GM06990 (cell line): ENCODE measurements around the gene MBNL2.

Experiments
- DNase-seq: peaks from one replicate; pipeline ENCODE4 v3.0.0-alpha.2; 2011; ENCODE audit not compliant: insufficient read length; ENCODE audit errors: extremely low read depth
- H3K27me3 ChIP-seq: replicated peaks from 2 replicates; pipeline ENCODE4 v1.6.0; 2011; ENCODE audit warnings: low read length; ENCODE audit not compliant: control insufficient read depth, insufficient read depth
- H3K36me3 ChIP-seq: 2 replicates; pipeline ENCODE4 v1.5.1; 2011; ENCODE audit warnings: low read length; ENCODE audit not compliant: control insufficient read depth, insufficient read depth
- H3K4me3 ChIP-seq: replicated peaks from 2 replicates; pipeline ENCODE4 v1.5.1; 2011; ENCODE audit warnings: low read depth, mild to moderate bottlenecking, control low read depth, low read length
- TF ChIP-seq, protein P1 (sequence below): IDR thresholded peaks from 2 replicates; pipeline ENCODE4 v1.5.1; 2011; ENCODE audit warnings: low read length, control low read depth, mild to moderate bottlenecking, inconsistent platforms; ENCODE audit not compliant: insufficient read depth, poor library complexity, severe bottlenecking

MBNL2 gene

DNA sequence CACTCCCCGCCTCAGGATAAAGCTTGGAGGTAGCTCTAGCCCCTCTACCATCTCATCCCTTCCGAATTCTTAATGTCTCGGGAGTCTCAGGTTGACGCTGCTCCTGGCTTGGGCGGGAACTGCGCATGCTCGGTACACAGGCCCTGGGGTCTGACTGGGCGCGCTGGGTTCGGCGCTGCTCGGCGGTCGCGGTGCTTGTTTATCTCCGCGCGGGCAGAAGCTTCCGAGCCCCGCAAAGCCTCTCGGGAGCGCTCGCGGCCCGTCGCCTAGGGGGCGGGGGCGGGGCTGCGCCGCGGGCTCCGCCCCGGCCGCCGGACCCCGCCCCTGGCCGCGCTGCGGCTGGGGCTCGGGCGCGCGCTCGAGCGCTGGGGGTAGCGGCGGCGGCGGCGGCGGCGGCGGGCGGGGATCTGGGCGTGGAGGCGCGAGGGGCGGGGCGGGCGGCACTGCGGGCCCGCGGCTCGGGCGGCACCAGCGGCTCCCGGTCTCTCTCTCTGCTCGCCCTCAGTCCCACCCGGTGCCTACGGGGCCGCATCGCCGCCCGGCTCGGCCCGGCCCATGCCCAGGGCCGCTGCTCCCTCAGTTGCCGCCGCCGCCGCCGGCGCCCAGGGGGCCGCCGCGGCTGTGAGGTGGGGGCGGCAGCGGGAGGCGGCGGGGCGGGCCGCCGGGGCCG is 211.7 kb downstream of the MBNL2 start, which contains the start of gene RAP2A:
Gene RAP2A, plus strand, starts transcription at position 443 of the 670 bp plus-strand sequence. CDS start 302 bp downstream, outside the sequence.
- peak within 1 kb of the TSS; percentile 89 for H3K4me3 ChIP-seq
- no peaks in the 10 kb centered on the region for H3K27me3 ChIP-seq
- H3K36me3 ChIP-seq, result no peaks in the 10 kb centered on the region
- TF ChIP-seq, protein P1, sequence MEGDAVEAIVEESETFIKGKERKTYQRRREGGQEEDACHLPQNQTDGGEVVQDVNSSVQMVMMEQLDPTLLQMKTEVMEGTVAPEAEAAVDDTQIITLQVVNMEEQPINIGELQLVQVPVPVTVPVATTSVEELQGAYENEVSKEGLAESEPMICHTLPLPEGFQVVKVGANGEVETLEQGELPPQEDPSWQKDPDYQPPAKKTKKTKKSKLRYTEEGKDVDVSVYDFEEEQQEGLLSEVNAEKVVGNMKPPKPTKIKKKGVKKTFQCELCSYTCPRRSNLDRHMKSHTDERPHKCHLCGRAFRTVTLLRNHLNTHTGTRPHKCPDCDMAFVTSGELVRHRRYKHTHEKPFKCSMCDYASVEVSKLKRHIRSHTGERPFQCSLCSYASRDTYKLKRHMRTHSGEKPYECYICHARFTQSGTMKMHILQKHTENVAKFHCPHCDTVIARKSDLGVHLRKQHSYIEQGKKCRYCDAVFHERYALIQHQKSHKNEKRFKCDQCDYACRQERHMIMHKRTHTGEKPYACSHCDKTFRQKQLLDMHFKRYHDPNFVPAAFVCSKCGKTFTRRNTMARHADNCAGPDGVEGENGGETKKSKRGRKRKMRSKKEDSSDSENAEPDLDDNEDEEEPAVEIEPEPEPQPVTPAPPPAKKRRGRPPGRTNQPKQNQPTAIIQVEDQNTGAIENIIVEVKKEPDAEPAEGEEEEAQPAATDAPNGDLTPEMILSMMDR, result no peak
- peak; percentile 92 for DNase-seq

DNA sequence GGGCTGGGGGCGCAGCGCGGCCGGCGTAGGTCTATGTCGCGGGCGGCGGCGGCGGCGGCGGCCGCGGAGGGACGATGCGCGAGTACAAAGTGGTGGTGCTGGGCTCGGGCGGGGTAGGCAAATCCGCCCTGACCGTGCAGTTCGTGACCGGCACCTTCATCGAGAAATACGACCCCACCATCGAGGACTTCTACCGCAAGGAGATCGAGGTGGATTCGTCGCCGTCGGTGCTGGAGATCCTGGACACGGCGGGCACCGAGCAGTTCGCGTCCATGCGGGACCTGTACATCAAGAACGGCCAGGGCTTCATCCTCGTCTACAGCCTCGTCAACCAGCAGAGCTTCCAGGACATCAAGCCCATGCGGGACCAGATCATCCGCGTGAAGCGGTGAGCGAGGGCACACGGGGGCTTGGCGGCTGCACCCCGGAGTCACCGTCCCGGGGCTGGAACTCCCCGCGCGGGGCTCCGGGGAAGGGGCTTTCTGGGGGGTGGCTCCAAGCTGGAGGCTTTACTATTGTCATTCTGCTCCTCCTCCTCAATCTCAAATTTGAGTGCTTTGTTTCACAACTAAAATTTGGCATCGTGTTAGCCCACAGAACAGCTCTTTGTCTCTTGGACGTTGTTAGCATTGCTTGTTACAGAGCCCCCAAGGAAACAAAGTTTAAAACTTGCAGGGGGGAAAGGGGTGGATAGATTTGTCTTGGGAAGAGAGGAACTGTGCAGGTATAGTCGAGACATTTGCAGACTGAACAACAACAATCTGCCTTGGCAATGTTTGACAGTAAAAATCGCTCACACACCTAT is 212.5 kb downstream of the MBNL2 start:
- TF ChIP-seq, protein P1, result no peak
- Histone ChIP-seq H3K27me3 (no peaks in the 10 kb centered on the region), H3K36me3 (no peaks in the 10 kb centered on the region), H3K4me3 (peak overlapping the region; percentile 67)
- peak; percentile 76 for DNase-seq

DNA sequence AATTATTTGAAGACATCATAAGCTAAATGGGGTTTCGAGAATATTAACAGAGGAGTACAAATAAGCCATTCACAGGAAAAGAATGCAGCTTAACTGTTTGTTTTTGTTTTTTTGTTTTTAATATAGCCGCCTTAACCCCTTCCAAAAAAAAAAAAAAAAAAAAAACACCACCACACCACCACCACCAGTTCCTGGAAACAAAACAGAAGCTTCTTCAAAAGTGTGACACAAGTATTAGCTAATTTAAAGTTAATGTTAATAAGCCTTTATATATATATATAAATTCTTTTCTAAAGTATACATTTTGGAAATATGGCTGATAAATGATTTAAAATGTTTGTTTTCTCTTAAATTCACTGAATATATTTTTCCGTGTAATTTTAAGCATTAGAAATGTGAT is 213.2 kb downstream of the MBNL2 start:
- Histone ChIP-seq H3K27me3 (no peaks in the 10 kb centered on the region), H3K4me3 (peak overlapping the region; percentile 67)

DNA sequence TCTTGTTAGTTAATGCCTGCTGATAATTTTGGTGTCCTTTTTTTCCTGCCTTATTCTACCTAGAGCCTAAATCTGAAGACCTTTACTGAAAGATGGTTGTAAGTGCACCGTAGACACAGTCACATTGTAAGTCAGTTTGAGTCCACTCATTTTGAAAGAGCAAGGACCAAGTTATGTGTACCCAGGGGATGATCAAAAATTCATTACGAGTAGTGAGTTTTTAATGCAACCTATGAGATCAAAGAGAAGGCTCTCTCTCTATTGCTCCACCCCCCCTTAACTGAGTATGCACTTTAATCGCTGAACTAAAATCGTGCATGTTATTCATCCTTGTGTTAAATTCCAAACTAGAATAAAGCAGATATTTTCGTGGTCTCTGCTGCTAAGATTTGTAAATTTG is 213.7 kb downstream of the MBNL2 start:
- Histone ChIP-seq H3K4me3 (peak overlapping the region; percentile 67), H3K27me3 (no peaks in the 10 kb centered on the region), H3K36me3 (no peaks in the 10 kb centered on the region)
- DNase-seq, result peak; percentile 20
- TF ChIP-seq, protein P1, result no peak

More for the DNA sequence above, 213.2 kb downstream of the MBNL2 start:
- H3K36me3 ChIP-seq, result no peaks in the 10 kb centered on the region
- TF ChIP-seq, protein P1, result no peak
- no peak for DNase-seq

DNA sequence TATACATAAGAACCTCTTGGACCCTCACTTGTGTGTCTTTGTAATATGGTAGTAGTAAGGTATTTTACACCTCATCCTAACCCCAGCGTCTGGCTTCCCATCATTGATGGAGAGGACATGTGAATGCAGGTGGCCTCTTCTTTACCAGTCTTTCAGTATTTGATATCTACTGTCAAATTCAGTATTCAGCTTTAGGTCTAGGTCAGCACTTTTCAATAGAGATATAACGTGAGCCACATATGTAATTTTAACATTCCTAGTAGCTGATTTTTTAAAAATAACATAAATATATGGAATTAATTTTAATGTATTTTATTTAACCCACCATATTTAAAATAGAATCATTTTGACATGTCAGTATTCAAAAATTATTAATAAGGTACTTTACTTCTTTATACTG is 214.7 kb downstream of the MBNL2 start:
- H3K27me3 ChIP-seq, result no peaks in the 10 kb centered on the region
- peak overlapping the region; percentile 67 for H3K4me3 ChIP-seq
- DNase-seq, result no peak
- TF ChIP-seq, protein P1, result no peak
- no peaks in the 10 kb centered on the region for H3K36me3 ChIP-seq
